HG02885 (cell line): ENCODE data around the gene POLA1.

Experiments
- ATAC-seq: cut with Tn5 transposase; IDR thresholded peaks from one replicate; pipeline ENCODE4 v1.9.1; 2021; ENCODE audit warnings: mild to moderate bottlenecking; ENCODE audit not compliant: unreplicated experiment, poor library complexity

POLA1 gene

GRCh38 chrX:25003066-25003849 lies 309.5 kb downstream of the POLA1 start:
- ATAC-seq = no peak

- ATAC-seq = no peak
Measured at GRCh38 chrX:25004040-25004439, 310.3 kb downstream of the POLA1 start.

GRCh38 chrX:25004485-25005032 lies 310.8 kb downstream of the POLA1 start:
- no peak for ATAC-seq

- ATAC-seq = no peak
Measured at GRCh38 chrX:25005034-25005381, 311.3 kb downstream of the POLA1 start.

GRCh38 chrX:25005382-25006185 lies 311.9 kb downstream of the POLA1 start:
- no peak for ATAC-seq

GRCh38 chrX:25006586-25007058 lies 312.9 kb downstream of the POLA1 start:
- no peak for ATAC-seq

- no peak for ATAC-seq
Measured at GRCh38 chrX:25007059-25008053, 313.6 kb downstream of the POLA1 start.

GRCh38 chrX:25009407-25009806 lies 315.7 kb downstream of the POLA1 start:
- no peak for ATAC-seq

GRCh38 chrX:25010784-25011588 lies 317.3 kb downstream of the POLA1 start:
- no peak for ATAC-seq

- ATAC-seq = no peak
Measured at GRCh38 chrX:25011589-25012432, 318.1 kb downstream of the POLA1 start.

GRCh38 chrX:25012433-25012735 lies 318.7 kb downstream of the POLA1 start:
- no peak for ATAC-seq

- peak; percentile 41 for ATAC-seq
Measured at GRCh38 chrX:25012793-25013631, 319.3 kb downstream of the POLA1 start.

GRCh38 chrX:25013632-25014365 lies 320.1 kb downstream of the POLA1 start:
- ATAC-seq = peak; percentile 62

- no peak for ATAC-seq
Measured at GRCh38 chrX:25014366-25014838, 320.7 kb downstream of the POLA1 start.

GRCh38 chrX:25015486-25016360 lies 322.0 kb downstream of the POLA1 start, which contains the start of gene ARX:
TSS of gene ARX (minus strand) at chrX:25015965. CDS start at chrX:25015737, 228 bp downstream.
- no peak for ATAC-seq

- ATAC-seq = no peak
Measured at GRCh38 chrX:25016361-25016671, 322.6 kb downstream of the POLA1 start.
